ENCODE data around the gene SPATA19.

SPATA19 gene

DNA sequence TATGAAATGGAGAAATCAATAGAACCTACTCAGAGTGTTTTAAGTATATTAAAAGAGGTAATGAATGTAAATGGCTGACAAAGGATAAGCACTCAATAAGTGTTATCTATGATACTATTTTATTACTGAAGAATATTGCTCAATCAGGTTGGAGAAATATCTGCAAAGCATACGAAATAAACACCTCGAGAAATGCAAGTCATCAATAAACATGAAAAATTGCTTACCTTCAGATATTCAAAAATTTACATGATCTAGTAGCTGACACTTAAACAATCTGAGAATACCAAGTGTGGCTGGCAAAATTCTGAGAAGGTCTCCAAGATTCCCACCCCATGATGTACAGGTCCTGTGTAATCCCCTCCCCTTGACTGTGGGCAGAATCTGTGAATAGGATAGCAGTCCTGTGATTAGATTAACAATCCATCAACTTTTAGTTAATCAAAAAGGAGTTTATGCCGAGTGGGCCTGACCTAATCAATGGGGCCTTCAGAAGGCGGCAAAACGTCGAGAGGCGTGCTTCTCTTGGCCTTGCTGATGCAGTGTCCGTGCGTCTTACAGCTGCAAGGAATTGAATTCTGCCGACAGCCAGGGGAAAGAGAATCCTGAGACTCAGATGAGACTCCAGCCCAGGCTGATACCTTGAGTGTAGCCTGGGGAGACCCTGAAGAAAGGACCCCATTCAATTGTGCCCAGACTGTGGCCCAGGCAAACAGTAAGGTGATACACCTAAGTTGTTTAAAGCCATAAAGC lies 49.1 kb downstream of the SPATA19 start:
- no peak for DNase-seq (ENCODE audit: low read depth, low spot score)
- no peak overlapping the region for H3K4me3 ChIP-seq (ENCODE audit: low read length)

DNA sequence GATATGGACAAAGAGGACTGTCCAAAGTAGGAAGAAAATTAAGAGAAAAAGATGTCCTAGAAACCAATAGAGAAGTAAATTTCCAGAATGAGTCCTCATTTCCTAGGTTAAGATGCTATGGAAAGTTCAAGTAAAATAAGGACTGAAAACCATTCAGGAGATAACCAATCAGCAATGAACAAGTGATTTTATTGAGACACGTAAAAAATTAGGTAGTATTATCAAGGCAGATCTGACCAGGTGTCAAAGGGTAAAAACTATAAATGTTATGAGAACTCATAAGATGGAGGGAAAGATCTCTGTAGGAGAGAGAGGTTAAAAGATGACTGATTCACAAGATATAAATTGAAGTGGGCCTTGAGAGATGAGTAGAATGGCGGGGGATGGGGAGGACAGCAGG lies 50.2 kb downstream of the SPATA19 start:
- no peak for DNase-seq (ENCODE audit: low read depth, low spot score)
- H3K4me3 ChIP-seq (ENCODE audit: low read length) = no peak overlapping the region

DNA sequence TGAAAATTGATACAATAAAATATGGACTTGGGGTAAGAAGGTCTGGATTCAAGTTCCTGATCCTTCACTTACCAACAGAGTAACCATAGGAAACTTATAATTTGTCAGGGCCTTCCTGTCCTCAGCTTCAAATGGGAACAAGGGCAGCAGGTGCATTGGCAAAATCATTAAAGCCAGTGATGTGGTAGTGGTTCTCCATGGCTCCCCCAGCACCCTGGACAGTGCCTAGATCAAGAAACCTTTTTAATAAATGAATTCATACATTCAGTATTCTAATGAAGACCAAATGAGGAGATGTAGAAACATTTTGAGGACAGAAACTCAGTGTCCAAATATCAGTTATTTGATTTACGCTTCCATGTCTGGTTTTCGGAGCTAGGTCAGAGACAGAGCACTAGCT lies 51.1 kb downstream of the SPATA19 start:
- no peak for DNase-seq (ENCODE audit: low read depth, low spot score)

DNA sequence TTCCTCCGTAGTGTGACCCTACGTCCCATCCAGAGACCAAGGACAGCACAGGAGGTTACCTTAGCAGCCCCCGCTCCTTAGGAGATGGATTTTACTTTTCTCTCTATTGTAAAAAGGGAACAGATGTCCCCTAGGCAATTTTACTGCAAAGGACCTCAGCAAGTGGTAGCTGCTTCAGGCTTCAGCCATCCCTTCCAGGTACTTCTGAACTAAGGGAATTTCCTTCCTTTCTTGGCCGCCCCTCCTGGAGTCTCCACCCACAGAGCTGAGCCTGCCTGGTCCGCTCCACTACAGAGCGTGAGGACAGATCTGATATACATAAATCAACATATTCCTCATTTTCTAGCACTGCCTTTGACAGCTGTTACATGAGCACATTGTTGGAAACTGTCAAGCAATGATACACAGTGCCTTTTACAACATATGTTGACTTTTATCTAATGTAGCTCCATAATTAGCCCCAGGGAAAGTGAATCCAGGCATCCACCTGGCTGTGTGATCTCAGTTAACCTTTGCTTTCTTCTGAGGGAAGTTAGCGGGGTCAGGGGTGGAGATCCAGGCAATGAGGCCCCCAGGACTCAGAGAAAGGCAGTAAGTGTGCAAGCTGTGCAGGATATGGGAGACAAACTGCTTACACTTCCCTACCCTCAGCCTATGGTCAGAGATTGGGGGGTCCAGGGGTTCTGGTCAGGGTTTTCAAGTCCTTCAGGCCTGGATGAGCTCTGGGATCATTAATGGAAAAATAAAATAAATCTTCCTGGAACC lies 51.9 kb downstream of the SPATA19 start:
- no peak for DNase-seq (ENCODE audit: low read depth, low spot score)
- no peak overlapping the region for H3K4me3 ChIP-seq (ENCODE audit: low read length)

More for the DNA sequence above, 51.1 kb downstream of the SPATA19 start:
- no peak overlapping the region for H3K4me3 ChIP-seq (ENCODE audit: low read length)

DNA sequence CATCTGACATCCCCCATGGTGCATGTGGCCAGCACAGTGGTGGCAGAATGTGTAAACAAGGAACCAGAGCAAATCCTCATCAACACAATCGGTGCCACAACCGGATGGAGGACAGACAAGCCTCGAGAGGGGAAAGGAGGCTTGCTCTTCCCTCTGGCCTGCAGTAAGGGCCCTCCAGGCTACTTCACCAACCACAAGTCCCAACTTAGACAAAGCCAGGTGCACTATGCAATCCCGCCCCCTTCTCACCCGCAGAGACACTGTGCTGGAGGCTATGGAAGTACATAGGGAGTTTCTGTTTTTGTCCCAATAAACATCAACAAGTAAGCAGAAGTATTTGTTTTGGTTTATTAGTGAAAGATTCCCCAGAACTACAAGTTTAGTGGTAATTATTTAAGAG lies 54.3 kb downstream of the SPATA19 start:
- H3K4me3 ChIP-seq (ENCODE audit: low read length) = no peak overlapping the region
- DNase-seq (ENCODE audit: low read depth, low spot score) = no peak

Measured in Jurkat, Clone E6-1 (cell line).